ENCODE results near the gene MEGF6.

DNA sequence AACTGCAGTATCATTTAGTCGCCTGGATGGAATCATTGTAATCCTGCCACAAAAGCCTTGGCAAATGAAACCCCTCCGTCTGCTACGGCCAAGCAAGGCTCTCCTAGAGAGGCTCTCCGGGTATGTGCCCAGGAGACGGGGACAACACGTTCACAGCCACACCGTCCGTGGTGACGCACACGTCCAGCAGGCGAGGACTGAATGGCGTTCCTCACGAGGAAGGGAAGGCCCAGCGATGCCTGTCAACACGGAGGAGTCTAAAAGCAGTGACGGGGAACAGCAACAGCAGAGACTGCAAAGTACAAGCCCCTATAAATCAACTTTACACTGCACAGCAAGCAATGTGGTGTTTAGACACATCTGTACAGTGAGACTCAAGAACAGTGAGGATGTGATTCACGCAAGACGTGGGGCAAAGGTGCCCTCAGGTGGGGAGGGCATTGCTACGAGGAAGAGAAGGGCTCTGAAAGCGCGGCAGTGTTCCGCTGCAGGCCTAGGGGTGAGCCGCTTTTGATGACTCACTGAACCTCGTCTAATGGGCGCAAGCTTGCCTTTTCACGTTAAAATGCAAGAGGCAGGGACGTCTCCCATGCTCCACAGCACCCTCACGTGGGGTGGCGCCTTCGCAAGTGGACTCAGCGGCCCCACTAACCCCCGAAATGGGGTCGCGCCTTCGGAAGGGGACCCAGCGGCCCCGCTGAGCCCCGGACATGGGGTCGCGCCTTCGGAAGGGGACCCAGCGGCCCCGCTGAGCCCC is 31.8 kb upstream of the MEGF6 start:
- TF ChIP-seq, protein P1, sequence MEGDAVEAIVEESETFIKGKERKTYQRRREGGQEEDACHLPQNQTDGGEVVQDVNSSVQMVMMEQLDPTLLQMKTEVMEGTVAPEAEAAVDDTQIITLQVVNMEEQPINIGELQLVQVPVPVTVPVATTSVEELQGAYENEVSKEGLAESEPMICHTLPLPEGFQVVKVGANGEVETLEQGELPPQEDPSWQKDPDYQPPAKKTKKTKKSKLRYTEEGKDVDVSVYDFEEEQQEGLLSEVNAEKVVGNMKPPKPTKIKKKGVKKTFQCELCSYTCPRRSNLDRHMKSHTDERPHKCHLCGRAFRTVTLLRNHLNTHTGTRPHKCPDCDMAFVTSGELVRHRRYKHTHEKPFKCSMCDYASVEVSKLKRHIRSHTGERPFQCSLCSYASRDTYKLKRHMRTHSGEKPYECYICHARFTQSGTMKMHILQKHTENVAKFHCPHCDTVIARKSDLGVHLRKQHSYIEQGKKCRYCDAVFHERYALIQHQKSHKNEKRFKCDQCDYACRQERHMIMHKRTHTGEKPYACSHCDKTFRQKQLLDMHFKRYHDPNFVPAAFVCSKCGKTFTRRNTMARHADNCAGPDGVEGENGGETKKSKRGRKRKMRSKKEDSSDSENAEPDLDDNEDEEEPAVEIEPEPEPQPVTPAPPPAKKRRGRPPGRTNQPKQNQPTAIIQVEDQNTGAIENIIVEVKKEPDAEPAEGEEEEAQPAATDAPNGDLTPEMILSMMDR (IDR thresholded peaks at IDR 0.05), result no peak
- TF ChIP-seq EZH2 (IDR thresholded peaks at IDR 0.05; ENCODE audit: borderline replicate concordance, insufficient read depth, low read depth, low read length, poor library complexity, severe bottlenecking), result no peak
